Activated naive CD8-positive, alpha-beta T cell treated with anti-CD3 and anti-CD28 coated beads, Interleukin-2, amount 10 ng/mL, durations not matched to agents 7 days and 5 days (primary cell): Measurements from ENCODE around the gene RERE. TPM values are rescaled to one million over a fixed set of nuclear protein-coding genes. Genes with fewer than 3 reads are reported as not detected.
A peak's percentile ranks its signal among the peaks of the same experiment; 100 is the strongest.

ENCODE experiments used
- ATAC-seq: fragments of 150-1000 bp; cut with Tn5 transposase; one replicate; pipeline ENCODE4 v1.10.0; 2021; ENCODE audit warnings: low read depth, moderate library complexity
- POLR2A ChIA-PET: fragments of 350-600 bp; sonication (Branson Sonifier 250); formaldehyde crosslinking; loops from one replicate; lab custom pipeline; 2021; ENCODE audit warnings: antibody characterized with exemption; lab: Charles Lee
- DNase-seq: peaks from one replicate; pipeline ENCODE4 v3.0.0; 2021
- H3K27ac Mint-ChIP-seq: one replicate; pipeline ENCODE4 v1.8.0; 2022; ENCODE audit warnings: mild to moderate bottlenecking, mixed read lengths
- H3K27me3 Mint-ChIP-seq: one replicate; pipeline ENCODE4 v1.8.0; 2022; ENCODE audit warnings: mild to moderate bottlenecking, moderate library complexity, mixed read lengths
- H3K36me3 Mint-ChIP-seq: one replicate; pipeline ENCODE4 v1.8.0; 2021; ENCODE audit warnings: mild to moderate bottlenecking, mixed read lengths
- H3K4me1 Mint-ChIP-seq: one replicate; pipeline ENCODE4 v1.8.0; 2021; ENCODE audit warnings: mixed read lengths
- H3K4me3 Mint-ChIP-seq: one replicate; pipeline ENCODE4 v1.8.0; 2022; ENCODE audit warnings: mild to moderate bottlenecking, moderate library complexity, mixed read lengths
- H3K9me3 Mint-ChIP-seq: one replicate; pipeline ENCODE4 v1.8.0; 2021; ENCODE audit warnings: mixed read lengths
- total RNA-seq, 2 experiments: library from RNA; stranded (reverse); gene quantifications; one replicate each; pipeline ENCODE4 v1.2.3, GENCODE V29; 2021

RERE gene
- total RNA-seq = 10 to 100 TPM; 64.4 to 68.7 TPM

GRCh38 chr1:8817412-8818324, at the start of gene RERE:
TSS of gene RERE (minus strand) at chr1:8817640.
- DNase-seq (peak; percentile 99), ATAC-seq (peak; percentile 97)
- Mint-ChIP-seq H3K4me3 (peak within 1 kb of the TSS; percentile 91), H3K27me3 (peaks cover 21% of the 10 kb centered on the region), H3K4me1 (peaks cover 29% of the 10 kb centered on the region), H3K27ac (peak within 1 kb of the TSS; percentile 88), H3K9me3 (no peaks in the 10 kb centered on the region), H3K36me3 (no peaks in the 10 kb centered on the region)
- POLR2A ChIA-PET = interaction anchor here (0.6 to 1.6 kb wide), 9 partner anchors 27 to 1072 kb away, joined by 3 to 6 read pairs (median 4); no protein-coding TSS in a partner anchor

GRCh38 chr1:8866792-8867415, 49.5 kb upstream of the RERE start:
- Mint-ChIP-seq H3K36me3 (peaks cover 60% of the 10 kb centered on the region), H3K27ac (peak overlapping the region; percentile 79), H3K9me3 (no peaks in the 10 kb centered on the region), H3K4me3 (peak overlapping the region; percentile 20), H3K4me1 (peaks cover 51% of the 10 kb centered on the region), H3K27me3 (no peaks in the 10 kb centered on the region)
- no peak for ATAC-seq
- POLR2A ChIA-PET = interaction anchor here (0.5 to 3.8 kb wide), 3 partner anchors 8 to 466 kb away, joined by 3 to 22 read pairs (median 3); partner anchors contain the start of gene ENO1
- DNase-seq = no peak

- H3K27me3 Mint-ChIP-seq = no peaks in the 10 kb centered on the region
- H3K27ac Mint-ChIP-seq = peak overlapping the region; percentile 70
- peaks cover 56% of the 10 kb centered on the region for H3K36me3 Mint-ChIP-seq
- ATAC-seq (no peak), DNase-seq (no peak)
- H3K4me1 Mint-ChIP-seq = peaks cover 51% of the 10 kb centered on the region
- POLR2A ChIA-PET = interaction anchor here (0.7 to 3.8 kb wide), 4 partner anchors 8 to 120 kb away, joined by 3 to 22 read pairs (median 3); partner anchors contain the start of gene ENO1
- H3K9me3 Mint-ChIP-seq = no peaks in the 10 kb centered on the region
- peak overlapping the region; percentile 20 for H3K4me3 Mint-ChIP-seq
These were observed 48.8 kb upstream of the RERE start for GRCh38 chr1:8866173-8866791.

GRCh38 chr1:8864713-8865344, 47.4 kb upstream of the RERE start:
- DNase-seq (no peak), ATAC-seq (no peak)
- Mint-ChIP-seq H3K27me3 (no peaks in the 10 kb centered on the region), H3K4me3 (no peak overlapping the region), H3K9me3 (no peaks in the 10 kb centered on the region), H3K36me3 (peaks cover 51% of the 10 kb centered on the region), H3K4me1 (peaks cover 48% of the 10 kb centered on the region), H3K27ac (no peak overlapping the region)
- POLR2A ChIA-PET = interaction anchor here (0.5 to 3.8 kb wide), 4 partner anchors 9 to 856 kb away, joined by 4 to 22 read pairs (median 4); partner anchors contain the start of gene ENO1

DNA sequence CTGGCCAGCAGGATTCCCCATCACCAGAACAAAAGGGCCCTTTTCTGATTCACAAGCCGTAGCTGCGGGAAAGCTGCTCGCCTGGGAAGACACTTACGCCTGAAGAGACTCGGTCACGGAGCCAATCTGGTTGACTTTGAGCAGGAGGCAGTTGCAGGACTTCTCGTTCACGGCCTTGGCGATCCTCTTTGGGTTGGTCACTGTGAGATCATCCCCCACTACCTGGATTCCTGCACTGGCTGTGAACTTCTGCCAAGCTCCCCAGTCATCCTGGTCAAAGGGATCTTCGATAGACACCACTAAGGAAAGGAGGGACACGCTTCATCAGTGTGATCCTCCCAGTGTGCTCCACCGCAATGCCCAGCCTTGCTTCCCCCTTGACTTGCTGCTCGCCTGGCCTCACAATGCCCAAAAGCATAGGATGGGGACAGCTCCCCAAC, 46.4 kb upstream of the RERE start:
- POLR2A ChIA-PET = interaction anchor here (1.1 to 2.1 kb wide), 2 partner anchors 15 to 104 kb away, joined by 3 to 16 read pairs; partner anchors contain the start of gene ENO1
- Mint-ChIP-seq H3K4me3 (no peak overlapping the region), H3K9me3 (no peaks in the 10 kb centered on the region), H3K4me1 (peaks cover 53% of the 10 kb centered on the region), H3K27me3 (no peaks in the 10 kb centered on the region), H3K27ac (peak overlapping the region; percentile 16), H3K36me3 (peaks cover 48% of the 10 kb centered on the region)
- ATAC-seq = no peak
- no peak for DNase-seq

DNA sequence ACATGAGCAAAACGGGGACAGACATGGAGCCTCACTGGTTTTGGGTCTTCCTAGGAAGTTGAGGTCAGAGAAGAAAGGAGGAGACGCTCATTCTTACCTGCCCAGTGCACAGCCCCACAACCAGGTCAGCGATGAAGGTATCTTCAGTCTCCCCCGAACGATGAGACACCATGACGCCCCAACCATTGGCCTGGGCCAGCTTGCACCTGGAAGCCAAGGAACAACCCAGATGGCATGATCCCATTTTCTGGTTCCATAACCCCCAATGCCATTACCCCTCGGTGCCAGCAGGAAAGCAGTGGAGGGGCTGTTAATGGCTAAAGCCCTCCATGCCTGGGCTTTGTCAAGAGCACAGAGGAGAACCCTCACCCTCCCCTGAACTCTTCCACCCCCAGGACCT, 45.7 kb upstream of the RERE start:
- ATAC-seq = no peak
- H3K27ac Mint-ChIP-seq = peak overlapping the region; percentile 68
- peaks cover 58% of the 10 kb centered on the region for H3K4me1 Mint-ChIP-seq
- H3K36me3 Mint-ChIP-seq = peaks cover 54% of the 10 kb centered on the region
- no peak overlapping the region for H3K4me3 Mint-ChIP-seq
- no peaks in the 10 kb centered on the region for H3K9me3 Mint-ChIP-seq
- H3K27me3 Mint-ChIP-seq = no peaks in the 10 kb centered on the region
- POLR2A ChIA-PET = interaction anchor here (1.1 to 2.1 kb wide), 5 partner anchors 11 to 142 kb away, joined by 3 to 16 read pairs (median 4); partner anchors contain the start of gene ENO1
- DNase-seq = no peak

DNA sequence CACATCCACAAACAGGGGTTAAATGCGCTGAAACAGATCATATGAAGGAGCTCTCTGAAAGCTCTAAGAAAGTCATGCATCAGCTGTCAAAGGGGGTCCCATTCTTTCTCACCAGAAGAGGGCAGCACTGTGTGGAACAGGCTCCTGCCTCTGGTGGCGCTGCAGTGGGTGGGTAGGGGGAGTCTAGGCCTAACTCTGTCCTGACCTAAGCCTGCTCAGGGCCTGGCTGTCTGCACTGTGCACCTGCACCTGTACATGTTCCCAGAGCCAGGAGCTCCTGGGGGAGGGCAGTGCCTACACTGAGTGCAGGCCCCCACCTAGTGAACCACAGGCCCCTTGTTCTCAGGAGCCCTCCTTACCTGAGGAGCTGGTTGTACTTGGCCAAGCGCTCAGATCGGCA, 45.1 kb upstream of the RERE start:
- Mint-ChIP-seq H3K9me3 (no peaks in the 10 kb centered on the region), H3K27me3 (no peaks in the 10 kb centered on the region), H3K36me3 (peaks cover 49% of the 10 kb centered on the region), H3K27ac (peak overlapping the region; percentile 68), H3K4me1 (peaks cover 57% of the 10 kb centered on the region), H3K4me3 (peak overlapping the region; percentile 13)
- ATAC-seq (no peak), DNase-seq (peak; percentile 47)
- POLR2A ChIA-PET = interaction anchor here (1.0 to 2.1 kb wide), 6 partner anchors 11 to 142 kb away, joined by 3 to 16 read pairs (median 4); partner anchors contain the start of gene ENO1

DNA sequence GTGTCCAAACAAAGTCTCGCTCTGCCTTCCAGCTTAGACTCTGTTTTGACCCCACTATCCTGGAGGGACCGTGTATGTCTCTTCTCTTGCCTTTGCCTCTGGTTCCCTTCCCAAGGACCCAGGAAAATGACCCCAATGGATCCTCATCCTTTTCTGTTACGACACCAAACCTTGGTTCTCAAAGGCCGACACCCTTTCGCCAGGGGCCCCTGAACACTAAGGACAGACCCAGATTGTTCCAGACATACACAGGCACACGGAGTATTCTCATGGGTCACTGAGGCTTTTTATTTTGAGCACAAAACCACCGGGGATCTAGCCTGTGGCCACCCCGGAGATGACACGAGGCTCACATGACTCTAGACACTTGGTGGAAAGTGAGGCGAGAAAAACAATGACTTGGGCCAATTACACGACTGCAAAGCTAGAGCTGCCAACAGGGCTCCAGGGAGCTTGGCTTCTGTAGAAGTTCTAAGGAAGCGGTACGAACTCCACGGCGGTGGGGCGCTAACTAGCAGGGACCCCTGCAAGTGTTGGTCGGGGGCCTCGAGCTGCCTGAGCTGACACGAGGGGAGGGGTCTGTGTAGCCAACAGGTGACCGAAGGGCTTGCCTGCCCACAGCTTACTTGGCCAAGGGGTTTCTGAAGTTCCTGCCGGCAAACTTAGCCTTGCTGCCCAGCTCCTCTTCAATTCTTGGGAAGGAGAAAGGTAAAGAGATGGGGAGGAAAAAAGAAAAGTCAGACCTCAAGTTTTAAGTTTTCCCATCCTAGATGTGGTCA, 43.5 kb upstream of the RERE start:
- Mint-ChIP-seq H3K4me3 (peak overlapping the region; percentile 3), H3K4me1 (peaks cover 48% of the 10 kb centered on the region)

GRCh38 chr1:8858888-8859706, 41.7 kb upstream of the RERE start:
- POLR2A ChIA-PET = interaction anchor here (0.8 to 4.0 kb wide), 13 partner anchors 8 to 146 kb away, joined by 3 to 32 read pairs (median 4); partner anchors contain the start of gene ENO1
- Mint-ChIP-seq H3K36me3 (peaks cover 49% of the 10 kb centered on the region), H3K4me3 (peak overlapping the region; percentile 48), H3K27me3 (no peaks in the 10 kb centered on the region), H3K27ac (peak overlapping the region; percentile 64), H3K4me1 (peaks cover 47% of the 10 kb centered on the region), H3K9me3 (no peaks in the 10 kb centered on the region)
- no peak for DNase-seq
- ATAC-seq = peak; percentile 38

More for the DNA sequence above, 43.5 kb upstream of the RERE start:
- POLR2A ChIA-PET = interaction anchor here (0.9 to 2.7 kb wide), 3 partner anchors 8 to 144 kb away, joined by 4 to 18 read pairs (median 9); partner anchors contain the start of gene ENO1
- Mint-ChIP-seq H3K27me3 (no peaks in the 10 kb centered on the region), H3K27ac (peak overlapping the region; percentile 54), H3K9me3 (no peaks in the 10 kb centered on the region), H3K36me3 (peaks cover 48% of the 10 kb centered on the region)
- DNase-seq (no peak), ATAC-seq (no peak)

DNA sequence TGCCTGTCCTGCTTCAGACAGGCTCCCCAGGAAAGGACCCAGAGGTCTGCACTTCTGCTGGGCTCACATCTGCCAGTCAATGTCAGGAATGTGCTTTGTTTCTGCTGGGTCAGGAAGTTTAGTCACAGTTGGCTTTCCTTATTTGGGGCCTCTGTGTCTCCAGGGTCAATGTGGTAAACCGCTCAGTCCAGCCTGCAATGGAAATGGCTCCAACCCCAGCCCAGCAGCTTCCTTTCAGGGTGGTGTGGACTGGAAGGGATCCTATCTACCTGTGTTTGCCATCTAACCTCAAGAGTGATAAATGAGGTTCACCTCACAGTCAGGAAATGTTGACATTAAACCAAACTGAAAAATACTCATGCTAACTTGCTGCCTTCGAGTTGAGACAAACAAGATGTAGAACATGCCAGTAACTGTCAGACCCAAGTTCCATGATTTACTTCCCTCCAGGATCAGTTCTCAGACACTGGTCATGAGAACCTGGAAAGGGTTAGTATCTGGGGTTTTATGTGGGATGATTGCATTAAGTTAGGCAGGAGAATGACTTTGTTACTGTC, 40.8 kb upstream of the RERE start:
- peak overlapping the region; percentile 48 for H3K4me3 Mint-ChIP-seq

More for the DNA sequence above, 40.8 kb upstream of the RERE start:
- Mint-ChIP-seq H3K36me3 (peaks cover 46% of the 10 kb centered on the region), H3K9me3 (no peaks in the 10 kb centered on the region), H3K27ac (peak overlapping the region; percentile 64), H3K4me1 (peaks cover 43% of the 10 kb centered on the region), H3K27me3 (no peaks in the 10 kb centered on the region)
- POLR2A ChIA-PET = interaction anchor here (0.5 to 4.0 kb wide), 16 partner anchors 9 to 223 kb away, joined by 3 to 32 read pairs (median 3); partner anchors contain the start of gene ENO1
- ATAC-seq (peak; percentile 56), DNase-seq (no peak)
